Measurements from ENCODE around the gene LRPAP1.
"Not testable (repeated sequence)": the region's sequence is repeated elsewhere in the genome, so short reads cannot be mapped to it uniquely, and the experiment has no call there.

The LRPAP1 gene

GRCh38 chr4:3470244-3471097 is 61.8 kb downstream of the LRPAP1 start:
- DNase-seq: no peak

- DNase-seq: no peak
Measured at GRCh38 chr4:3469386-3470243, 62.6 kb downstream of the LRPAP1 start.

- DNase-seq: no peak
Measured at GRCh38 chr4:3468804-3469203, 63.4 kb downstream of the LRPAP1 start.

GRCh38 chr4:3468154-3468553 is 64.1 kb downstream of the LRPAP1 start:
- no peak for DNase-seq

- DNase-seq: no peak
Measured at GRCh38 chr4:3467601-3468031, 64.6 kb downstream of the LRPAP1 start.

- DNase-seq: no peak
Measured at GRCh38 chr4:3466691-3467600, 65.3 kb downstream of the LRPAP1 start.

- no peak for DNase-seq
Measured at GRCh38 chr4:3465698-3466671, 66.2 kb downstream of the LRPAP1 start.

GRCh38 chr4:3464911-3465697 is 67.1 kb downstream of the LRPAP1 start:
- no peak for DNase-seq

GRCh38 chr4:3464349-3464905 is 67.8 kb downstream of the LRPAP1 start:
- DNase-seq: no peak

- DNase-seq: no peak
Measured at GRCh38 chr4:3463556-3464348, 68.5 kb downstream of the LRPAP1 start.

GRCh38 chr4:3462790-3463415 is 69.3 kb downstream of the LRPAP1 start, which contains the start of gene DOK7:
DOK7 (plus strand) TSS chr4:3463306; CDS start chr4:3463376, 70 bp downstream.
- DNase-seq: no peak

GRCh38 chr4:3462321-3462789 is 69.9 kb downstream of the LRPAP1 start:
- DNase-seq: no peak

GRCh38 chr4:3461515-3462291 is 70.5 kb downstream of the LRPAP1 start:
- no peak for DNase-seq

- no peak for DNase-seq
Measured at GRCh38 chr4:3460926-3461325, 71.3 kb downstream of the LRPAP1 start.

- DNase-seq: not testable (repeated sequence)
Measured at GRCh38 chr4:3459156-3459555, 73.1 kb downstream of the LRPAP1 start.

- DNase-seq: no peak
Measured at GRCh38 chr4:3458371-3458770, 73.9 kb downstream of the LRPAP1 start.

GRCh38 chr4:3455596-3455995 is 76.6 kb downstream of the LRPAP1 start:
- DNase-seq: not testable (repeated sequence)
